Measurements from ENCODE around the gene PPIP5K1. TPM values are rescaled to one million over a fixed set of nuclear protein-coding genes. Genes with fewer than 3 reads are reported as not detected.

The PPIP5K1 gene
- total and polyA plus RNA-seq, 2 of the 4 experiments (the other 2 are of a cell fraction), result 12.7 to 14.2 TPM

- in situ Hi-C loops (cut with MboI; ENCODE audit: low sequenced_read_pairs), result no loop called here
Measured at GRCh38 chr15:43499635-43500034, 90.4 kb downstream of the PPIP5K1 start.

More at GRCh38 chr15:43499635-43500034, 90.4 kb downstream of the PPIP5K1 start:
- Histone ChIP-seq H3K4me3 (ENCODE audit: insufficient read depth, low read depth, low read length) (no peak overlapping the region), H4K5ac (ENCODE audit: low read depth, low read length) (no peak overlapping the region), H3K9ac (ENCODE audit: low read depth, low read length) (no peak overlapping the region), H2AK9ac (replicated peaks; ENCODE audit: low read depth, low read length, poor library complexity) (no peak overlapping the region), H2BK120ac (ENCODE audit: low read depth, low read length) (no peak overlapping the region), H2AFZ (replicated peaks; ENCODE audit: low read length, poor library complexity) (no peak overlapping the region), H3K14ac (replicated peaks; ENCODE audit: low read depth, low read length) (no peak overlapping the region), H4K91ac (ENCODE audit: insufficient read depth, low read depth, low read length) (no peak overlapping the region), H2BK5ac (ENCODE audit: low read depth, low read length, poor library complexity, severe bottlenecking) (no peak overlapping the region), H2BK20ac (ENCODE audit: low read depth, low read length) (no peak overlapping the region), H3K18ac (ENCODE audit: low read depth, low read length) (no peak overlapping the region), H4K8ac (ENCODE audit: low read depth in 2 of 2, low read length in 2 of 2) (no peak overlapping the region), H3K4me2 (ENCODE audit: low read depth, low read length) (no peak overlapping the region), H3K56ac (ENCODE audit: extremely low read depth, insufficient read depth, low read length) (no peak overlapping the region), H2AK5ac (ENCODE audit: low read depth, low read length) (no peak overlapping the region), H3K27ac (ENCODE audit: insufficient read depth, low read length) (no peak overlapping the region), H3K9me3 (ENCODE audit: control insufficient read depth, insufficient read depth, low read length) (no peaks in the 10 kb centered on the region), H4K20me1 (ENCODE audit: insufficient read depth, low read length) (no peaks in the 10 kb centered on the region), H2BK15ac (ENCODE audit: low read depth, low read length) (no peak overlapping the region), H3K9me1 (ENCODE audit: insufficient read depth, low read length) (no peaks in the 10 kb centered on the region), H3K4me1 (ENCODE audit: control insufficient read depth, insufficient read depth, low read length) (peaks cover 2% of the 10 kb centered on the region; the same call in 1 of the 2 replicates), H3K4ac (ENCODE audit: low read depth, low read length) (no peak overlapping the region), H3K79me1 (ENCODE audit: low read depth in 1 of 2, low read length in 2 of 2) (no peaks in the 10 kb centered on the region), H3K27me3 (ENCODE audit: control insufficient read depth, insufficient read depth, low read length) (no peaks in the 10 kb centered on the region), H3K36me3 (ENCODE audit: control insufficient read depth, insufficient read depth, low read length) (no peaks in the 10 kb centered on the region), H3K23ac (ENCODE audit: low read depth, low read length) (no peak overlapping the region)
- no CpG with 5 or more reads among the region's 1 CpG for WGBS, 2 experiments (ENCODE audit: extremely low coverage in 2 of 2, insufficient read length in 1 of 2)
- DNase-seq (no peak), ATAC-seq (ENCODE audit: low read depth) (no peak)
- no TSS peak for BruUV-seq (replicated peaks)
- intact Hi-C loops (cut with micrococcal nuclease), result no loop called here
- dilution Hi-C loops (cut with HindIII; ENCODE audit: low sequenced_read_pairs, unreplicated experiment), result no loop called here
- CTCF ChIA-PET, result interaction anchor here (0.8 kb wide), 1 partner anchor 11 kb away, joined by 3 read pairs; no protein-coding TSS in a partner anchor
- no peak for TF ChIP-seq SMC3 (IDR thresholded peaks at IDR 0.05; ENCODE audit: low read depth, low read length)
- no peak for TF ChIP-seq MXI1 (IDR thresholded peaks at IDR 0.05; ENCODE audit: borderline replicate concordance, low read depth, low read length)
- no peak for TF ChIP-seq MAZ (IDR thresholded peaks at IDR 0.05; ENCODE audit: borderline replicate concordance, low read depth, low read length)
- TF ChIP-seq RFX5 (IDR thresholded peaks at IDR 0.05; ENCODE audit: low read depth, low read length), result no peak
- POLR2A ChIA-PET (ENCODE audit: unreplicated experiment), result no interaction called here
